ENCODE data around the gene OR5P2.

- TF ChIP-seq CTCF (IDR thresholded peaks at IDR 0.05) (no peak), POLR2A (IDR thresholded peaks at IDR 0.05) (no peak)
Observed at GRCh38 chr11:7846003-7846402, 49.3 kb upstream of the OR5P2 start.

Data from tibial nerve (tissue), 3 donors.